Smooth muscle cell (in vitro differentiated cells): ENCODE results near the gene CDKAL1. TPM values are rescaled to one million over a fixed set of nuclear protein-coding genes. Genes with fewer than 3 reads are reported as not detected.

Experiments
- DNase-seq: peaks from one replicate; lab custom pipeline; 2025; ENCODE audit not compliant: unreplicated experiment; lab: John Stamatoyannopoulos, UW
- H2AFZ ChIP-seq: fragments of 200-600 bp; sonication (generic); 2 replicates; pipeline ENCODE4 v1.6.0; 2016; ENCODE audit warnings: antibody characterized with exemption, low read depth, mild to moderate bottlenecking
- H3F3A ChIP-seq: fragments of 200-600 bp; sonication (generic); 2 replicates; pipeline ENCODE4 v1.6.0; 2017; ENCODE audit warnings: antibody characterized with exemption, low read depth
- H3K27ac ChIP-seq: fragments of 200-600 bp; sonication (generic); 2 replicates; pipeline ENCODE4 v1.5.1; 2016; ENCODE audit warnings: low read depth, mild to moderate bottlenecking
- H3K27me3 ChIP-seq: fragments of 200-600 bp; sonication (generic); 2 replicates; pipeline ENCODE4 v1.6.1; 2016; ENCODE audit warnings: low read depth, mild to moderate bottlenecking
- H3K36me3 ChIP-seq: fragments of 200-600 bp; sonication (generic); 2 replicates; pipeline ENCODE4 v1.5.1; 2016; ENCODE audit warnings: low read depth
- H3K4me1 ChIP-seq: fragments of 200-600 bp; sonication (generic); 2 replicates; pipeline ENCODE4 v1.5.1; 2016; ENCODE audit warnings: low read depth
- H3K4me2 ChIP-seq: fragments of 200-600 bp; sonication (generic); 2 replicates; pipeline ENCODE4 v1.6.0; 2016; ENCODE audit warnings: mild to moderate bottlenecking
- H3K4me3 ChIP-seq: fragments of 200-600 bp; sonication (generic); 2 replicates; pipeline ENCODE4 v1.5.1; 2016; ENCODE audit warnings: mild to moderate bottlenecking
- H3K79me2 ChIP-seq: fragments of 200-600 bp; sonication (generic); 2 replicates; pipeline ENCODE4 v1.6.0; 2016; ENCODE audit warnings: low read depth, mild to moderate bottlenecking
- H3K9ac ChIP-seq: fragments of 200-600 bp; sonication (generic); 2 replicates; pipeline ENCODE4 v1.6.0; 2016; ENCODE audit warnings: low read depth
- H3K9me3 ChIP-seq: fragments of 200-600 bp; sonication (generic); replicated peaks from 2 replicates; pipeline ENCODE4 v1.5.1; 2016; ENCODE audit warnings: low read depth
- H4K20me1 ChIP-seq: fragments of 200-600 bp; sonication (generic); 2 replicates; pipeline ENCODE4 v1.6.0; 2016; ENCODE audit warnings: low read depth
- WGBS: methylation state at CpG from one replicate; pipeline ENCODE4 v1.1.7; 2016; ENCODE audit warnings: low lambda C conversion rate; 5-methylcytosine and 5-hydroxymethylcytosine counted together
- polyA plus RNA-seq: library from polyadenylated mRNA; unstranded; fragments of >200 nt; fragmentation: Nextera tagmentation; extraction: Ambion mirVana; gene quantifications from 2 replicates; pipeline ENCODE4 v1.2.1, GENCODE V29; 2016
- total RNA-seq: library from RNA; depleted of rRNA; stranded (reverse); fragments of >200 nt; gene quantifications from 2 replicates; pipeline ENCODE4 v1.2.3, GENCODE V29; 2014
- TF ChIP-seq, protein P1 (sequence below): fragments of 200-600 bp; sonication (generic); IDR thresholded peaks from 2 replicates; pipeline ENCODE4 v1.5.1; 2017; ENCODE audit warnings: borderline replicate concordance, mild to moderate bottlenecking, antibody characterized with exemption; ENCODE audit not compliant: insufficient read depth, poor library complexity, severe bottlenecking

CDKAL1 gene
- total and polyA plus RNA-seq, 2 experiments from 2014 or later = 16.5 to 16.6 TPM

DNA sequence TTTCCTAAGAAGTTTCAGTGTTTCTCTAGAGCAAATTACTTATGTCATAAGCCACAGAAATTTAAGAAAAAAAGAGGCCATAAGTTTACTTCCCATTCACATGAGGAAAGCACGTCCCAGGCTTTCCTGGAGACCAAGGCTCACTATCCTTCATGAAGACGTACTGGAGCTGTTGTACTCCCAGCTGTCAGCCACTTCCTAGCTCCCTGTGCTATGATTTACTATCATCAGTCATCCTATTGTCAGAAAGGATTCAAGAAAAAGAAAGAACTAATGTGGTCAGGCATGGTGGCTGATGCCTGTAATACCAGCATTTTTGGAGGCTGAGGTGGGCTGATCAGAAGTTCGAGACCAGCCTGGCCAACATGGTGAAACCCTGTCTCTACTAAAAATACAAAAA, 721.9 kb downstream of the CDKAL1 start:
- H3K4me2 ChIP-seq = no peak overlapping the region
- H3K79me2 ChIP-seq = no peaks in the 10 kb centered on the region
- H3K4me3 ChIP-seq = no peak overlapping the region
- H3K27ac ChIP-seq = no peak overlapping the region
- no peak overlapping the region for H2AFZ ChIP-seq
- no peak for DNase-seq
- WGBS = 78% methylated on average over 3 of the region's 3 CpGs
- H3K4me1 ChIP-seq = no peaks in the 10 kb centered on the region
- TF ChIP-seq, protein P1, sequence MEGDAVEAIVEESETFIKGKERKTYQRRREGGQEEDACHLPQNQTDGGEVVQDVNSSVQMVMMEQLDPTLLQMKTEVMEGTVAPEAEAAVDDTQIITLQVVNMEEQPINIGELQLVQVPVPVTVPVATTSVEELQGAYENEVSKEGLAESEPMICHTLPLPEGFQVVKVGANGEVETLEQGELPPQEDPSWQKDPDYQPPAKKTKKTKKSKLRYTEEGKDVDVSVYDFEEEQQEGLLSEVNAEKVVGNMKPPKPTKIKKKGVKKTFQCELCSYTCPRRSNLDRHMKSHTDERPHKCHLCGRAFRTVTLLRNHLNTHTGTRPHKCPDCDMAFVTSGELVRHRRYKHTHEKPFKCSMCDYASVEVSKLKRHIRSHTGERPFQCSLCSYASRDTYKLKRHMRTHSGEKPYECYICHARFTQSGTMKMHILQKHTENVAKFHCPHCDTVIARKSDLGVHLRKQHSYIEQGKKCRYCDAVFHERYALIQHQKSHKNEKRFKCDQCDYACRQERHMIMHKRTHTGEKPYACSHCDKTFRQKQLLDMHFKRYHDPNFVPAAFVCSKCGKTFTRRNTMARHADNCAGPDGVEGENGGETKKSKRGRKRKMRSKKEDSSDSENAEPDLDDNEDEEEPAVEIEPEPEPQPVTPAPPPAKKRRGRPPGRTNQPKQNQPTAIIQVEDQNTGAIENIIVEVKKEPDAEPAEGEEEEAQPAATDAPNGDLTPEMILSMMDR = no peak
- peaks cover 3% of the 10 kb centered on the region for H3K27me3 ChIP-seq
- H4K20me1 ChIP-seq = no peaks in the 10 kb centered on the region
- no peak overlapping the region for H3K9ac ChIP-seq
- no peaks in the 10 kb centered on the region for H3K36me3 ChIP-seq
- H3K9me3 ChIP-seq = no peaks in the 10 kb centered on the region
- H3F3A ChIP-seq = peaks cover 6% of the 10 kb centered on the region

DNA sequence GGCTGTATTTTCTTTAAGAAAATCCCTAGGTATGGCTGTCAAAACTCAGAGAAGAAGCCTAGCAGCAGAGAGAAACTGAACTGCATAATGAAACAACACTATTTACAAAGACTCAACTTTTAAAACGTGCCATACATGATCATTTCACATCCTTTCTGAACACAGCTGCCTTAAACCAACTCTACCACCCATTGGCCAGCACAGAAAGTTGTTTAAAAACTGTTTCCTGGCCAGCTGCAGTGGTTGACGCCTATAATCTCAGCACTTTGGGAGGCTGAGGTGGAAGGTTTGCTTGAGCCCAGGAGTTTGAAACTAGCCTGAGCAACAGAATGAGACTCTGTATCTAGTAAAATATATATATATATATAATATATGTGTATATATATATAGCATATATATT, 722.9 kb downstream of the CDKAL1 start:
- 60% methylated on average over 2 of the region's 2 CpGs for WGBS
- no peak for DNase-seq

DNA sequence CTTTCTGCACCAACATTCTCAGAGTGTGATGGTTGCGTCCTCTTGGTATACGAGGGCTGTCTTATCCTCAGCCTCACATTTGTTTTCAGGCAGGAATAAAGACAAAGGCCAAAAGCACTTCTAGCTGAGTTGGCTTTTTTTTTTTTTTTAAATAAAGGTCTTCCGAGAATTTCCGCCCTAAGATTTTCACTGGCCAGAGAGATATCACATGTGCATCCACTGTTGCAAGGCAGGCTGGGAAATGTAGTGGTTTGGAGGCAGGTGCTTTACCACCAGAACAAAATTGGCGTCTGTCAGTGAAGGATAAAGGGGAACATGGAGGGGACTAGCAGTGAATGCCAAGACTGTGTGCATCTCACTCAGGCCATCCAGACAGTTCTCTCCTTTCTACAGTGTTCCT, 724.4 kb downstream of the CDKAL1 start:
- TF ChIP-seq, protein P1 = no peak
- 94% methylated on average over 5 of the region's 5 CpGs for WGBS
- no peaks in the 10 kb centered on the region for H3K79me2 ChIP-seq
- no peak overlapping the region for H2AFZ ChIP-seq
- no peak overlapping the region for H3K4me2 ChIP-seq
- H3K4me1 ChIP-seq = no peaks in the 10 kb centered on the region
- H3K9me3 ChIP-seq = no peaks in the 10 kb centered on the region
- H3K27me3 ChIP-seq = peaks cover 3% of the 10 kb centered on the region
- no peaks in the 10 kb centered on the region for H4K20me1 ChIP-seq
- H3K4me3 ChIP-seq = no peak overlapping the region
- H3F3A ChIP-seq = peaks cover 6% of the 10 kb centered on the region
- no peak overlapping the region for H3K9ac ChIP-seq
- H3K36me3 ChIP-seq = no peaks in the 10 kb centered on the region
- H3K27ac ChIP-seq = no peak overlapping the region
- no peak for DNase-seq

More for the DNA sequence above, 722.9 kb downstream of the CDKAL1 start:
- H3K9me3 ChIP-seq = no peaks in the 10 kb centered on the region
- H3K79me2 ChIP-seq = no peaks in the 10 kb centered on the region
- H4K20me1 ChIP-seq = no peaks in the 10 kb centered on the region
- no peak overlapping the region for H3K9ac ChIP-seq
- peaks cover 6% of the 10 kb centered on the region for H3F3A ChIP-seq
- no peaks in the 10 kb centered on the region for H3K4me1 ChIP-seq
- no peaks in the 10 kb centered on the region for H3K36me3 ChIP-seq
- no peak overlapping the region for H3K4me2 ChIP-seq
- TF ChIP-seq, protein P1 = no peak
- H3K4me3 ChIP-seq = no peak overlapping the region
- no peak overlapping the region for H2AFZ ChIP-seq
- peaks cover 3% of the 10 kb centered on the region for H3K27me3 ChIP-seq
- H3K27ac ChIP-seq = no peak overlapping the region

DNA sequence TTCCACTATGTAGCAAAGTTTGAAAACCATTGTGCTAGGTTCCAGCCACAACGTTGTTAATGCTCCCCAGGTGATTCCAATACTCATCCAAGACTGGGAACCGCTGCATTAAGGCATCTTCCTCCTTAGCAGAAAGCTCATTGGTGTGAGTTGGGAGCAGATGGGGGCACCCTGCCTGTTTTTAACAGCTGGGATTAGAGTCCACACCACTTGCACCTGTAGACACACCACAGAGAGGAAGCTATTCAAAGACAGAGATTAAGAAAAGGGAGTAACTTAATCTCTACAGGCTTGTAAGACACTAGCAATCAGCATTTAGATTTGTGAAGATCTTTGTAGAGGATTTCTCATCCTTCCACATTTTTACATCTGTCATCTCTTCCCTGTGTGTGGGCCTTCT, 725.4 kb downstream of the CDKAL1 start:
- H3K79me2 ChIP-seq = no peaks in the 10 kb centered on the region
- H3K9ac ChIP-seq = no peak overlapping the region
- no peak for DNase-seq
- H3K27me3 ChIP-seq = peaks cover 3% of the 10 kb centered on the region
- H3K4me3 ChIP-seq = no peak overlapping the region
- peaks cover 6% of the 10 kb centered on the region for H3F3A ChIP-seq
- no peaks in the 10 kb centered on the region for H3K36me3 ChIP-seq
- TF ChIP-seq, protein P1 = no peak
- peaks cover 7% of the 10 kb centered on the region for H3K4me1 ChIP-seq
- no peaks in the 10 kb centered on the region for H3K9me3 ChIP-seq
- H4K20me1 ChIP-seq = no peaks in the 10 kb centered on the region
- H3K4me2 ChIP-seq = no peak overlapping the region
- WGBS = 85% methylated on average over 2 of the region's 2 CpGs
- no peak overlapping the region for H2AFZ ChIP-seq
- H3K27ac ChIP-seq = no peak overlapping the region
